T-helper 2 cell treated with Interferon-gamma antibody and Interleukin-4, amounts not matched to agents 5 μg/mL and 100 μg/mL, for 36 hours (primary cell): ENCODE measurements around the gene LRP6.

Source experiments
- DNase-seq: peaks from one replicate; pipeline ENCODE4 v3.0.0; 2021; ENCODE audit warnings: low spot score
- H3K27ac Mint-ChIP-seq: one replicate; pipeline ENCODE4 v1.8.0; 2021; ENCODE audit warnings: mild to moderate bottlenecking, mixed read lengths
- H3K27me3 Mint-ChIP-seq: one replicate; pipeline ENCODE4 v1.8.0; 2021; ENCODE audit warnings: low read depth, mixed read lengths
- H3K36me3 Mint-ChIP-seq: one replicate; pipeline ENCODE4 v1.8.0; 2021; ENCODE audit warnings: low read depth, mixed read lengths
- H3K4me1 Mint-ChIP-seq: one replicate; pipeline ENCODE4 v1.8.0; 2021; ENCODE audit warnings: low read depth, mixed read lengths
- H3K4me3 Mint-ChIP-seq: one replicate; pipeline ENCODE4 v1.8.0; 2022; ENCODE audit warnings: mild to moderate bottlenecking, moderate library complexity, mixed read lengths
- H3K9me3 Mint-ChIP-seq: one replicate; pipeline ENCODE4 v1.8.0; 2021; ENCODE audit warnings: mixed read lengths

Gene LRP6

GRCh38 chr12:12216349-12217017 is 50.4 kb downstream of the LRP6 start:
- no peaks in the 10 kb centered on the region for H3K36me3 Mint-ChIP-seq
- no peak overlapping the region for H3K4me3 Mint-ChIP-seq
- H3K27me3 Mint-ChIP-seq: peaks cover 44% of the 10 kb centered on the region
- H3K9me3 Mint-ChIP-seq: no peaks in the 10 kb centered on the region
- DNase-seq: no peak
- H3K4me1 Mint-ChIP-seq: peaks cover 2% of the 10 kb centered on the region
- no peak overlapping the region for H3K27ac Mint-ChIP-seq

GRCh38 chr12:12214635-12215131 is 52.2 kb downstream of the LRP6 start:
- Mint-ChIP-seq H3K4me3 (no peak overlapping the region), H3K9me3 (no peaks in the 10 kb centered on the region), H3K27me3 (peaks cover 44% of the 10 kb centered on the region), H3K36me3 (no peaks in the 10 kb centered on the region), H3K4me1 (peaks cover 4% of the 10 kb centered on the region), H3K27ac (no peak overlapping the region)
- no peak for DNase-seq

- no peak overlapping the region for H3K4me3 Mint-ChIP-seq
- H3K9me3 Mint-ChIP-seq: no peaks in the 10 kb centered on the region
- H3K27ac Mint-ChIP-seq: no peak overlapping the region
- peaks cover 45% of the 10 kb centered on the region for H3K27me3 Mint-ChIP-seq
- no peaks in the 10 kb centered on the region for H3K36me3 Mint-ChIP-seq
- no peak for DNase-seq
- H3K4me1 Mint-ChIP-seq: peaks cover 4% of the 10 kb centered on the region
These were observed 52.6 kb downstream of the LRP6 start for GRCh38 chr12:12214201-12214600.

- DNase-seq: no peak
- no peaks in the 10 kb centered on the region for H3K9me3 Mint-ChIP-seq
These were observed 54.1 kb downstream of the LRP6 start for GRCh38 chr12:12212769-12213168.

GRCh38 chr12:12210983-12211382 is 55.9 kb downstream of the LRP6 start:
- Mint-ChIP-seq H3K27me3 (peaks cover 34% of the 10 kb centered on the region), H3K4me1 (peaks cover 2% of the 10 kb centered on the region), H3K9me3 (no peaks in the 10 kb centered on the region), H3K36me3 (no peaks in the 10 kb centered on the region), H3K27ac (no peak overlapping the region), H3K4me3 (no peak overlapping the region)
- no peak for DNase-seq

More at GRCh38 chr12:12212769-12213168, 54.1 kb downstream of the LRP6 start:
- Mint-ChIP-seq H3K27me3 (peaks cover 42% of the 10 kb centered on the region), H3K27ac (no peak overlapping the region), H3K36me3 (no peaks in the 10 kb centered on the region), H3K4me1 (peaks cover 2% of the 10 kb centered on the region), H3K4me3 (no peak overlapping the region)

GRCh38 chr12:12210416-12210815 is 56.4 kb downstream of the LRP6 start:
- Mint-ChIP-seq H3K27ac (no peak overlapping the region), H3K27me3 (peaks cover 38% of the 10 kb centered on the region), H3K4me1 (peaks cover 2% of the 10 kb centered on the region), H3K9me3 (no peaks in the 10 kb centered on the region), H3K4me3 (no peak overlapping the region), H3K36me3 (no peaks in the 10 kb centered on the region)
- DNase-seq: no peak

GRCh38 chr12:12209675-12210074 is 57.2 kb downstream of the LRP6 start:
- Mint-ChIP-seq H3K4me3 (no peak overlapping the region), H3K27ac (no peak overlapping the region), H3K4me1 (peaks cover 2% of the 10 kb centered on the region), H3K9me3 (no peaks in the 10 kb centered on the region), H3K27me3 (peaks cover 35% of the 10 kb centered on the region), H3K36me3 (no peaks in the 10 kb centered on the region)
- DNase-seq: no peak

- no peak overlapping the region for H3K4me3 Mint-ChIP-seq
These were observed 57.8 kb downstream of the LRP6 start for GRCh38 chr12:12209043-12209442.

GRCh38 chr12:12207746-12208145 is 59.1 kb downstream of the LRP6 start:
- H3K36me3 Mint-ChIP-seq: no peaks in the 10 kb centered on the region
- peaks cover 35% of the 10 kb centered on the region for H3K27me3 Mint-ChIP-seq
- H3K27ac Mint-ChIP-seq: no peak overlapping the region
- no peaks in the 10 kb centered on the region for H3K9me3 Mint-ChIP-seq
- DNase-seq: no peak
- peaks cover 2% of the 10 kb centered on the region for H3K4me1 Mint-ChIP-seq
- no peak overlapping the region for H3K4me3 Mint-ChIP-seq

More at GRCh38 chr12:12209043-12209442, 57.8 kb downstream of the LRP6 start:
- Mint-ChIP-seq H3K36me3 (no peaks in the 10 kb centered on the region), H3K9me3 (no peaks in the 10 kb centered on the region), H3K4me1 (peaks cover 2% of the 10 kb centered on the region), H3K27me3 (peaks cover 36% of the 10 kb centered on the region), H3K27ac (no peak overlapping the region)
- DNase-seq: no peak

- Mint-ChIP-seq H3K9me3 (no peaks in the 10 kb centered on the region), H3K27ac (no peak overlapping the region), H3K4me1 (peaks cover 2% of the 10 kb centered on the region), H3K4me3 (no peak overlapping the region), H3K27me3 (peaks cover 32% of the 10 kb centered on the region), H3K36me3 (no peaks in the 10 kb centered on the region)
- DNase-seq: no peak
These were observed 60.0 kb downstream of the LRP6 start for GRCh38 chr12:12206776-12207388.

GRCh38 chr12:12202747-12203146 is 64.1 kb downstream of the LRP6 start:
- peaks cover 1% of the 10 kb centered on the region for H3K4me1 Mint-ChIP-seq
- peaks cover 32% of the 10 kb centered on the region for H3K27me3 Mint-ChIP-seq
- peaks cover 13% of the 10 kb centered on the region for H3K9me3 Mint-ChIP-seq
- H3K36me3 Mint-ChIP-seq: no peaks in the 10 kb centered on the region
- no peak for DNase-seq
- no peak overlapping the region for H3K4me3 Mint-ChIP-seq
- H3K27ac Mint-ChIP-seq: no peak overlapping the region

GRCh38 chr12:12202105-12202504 is 64.7 kb downstream of the LRP6 start:
- peaks cover 31% of the 10 kb centered on the region for H3K27me3 Mint-ChIP-seq
- H3K4me3 Mint-ChIP-seq: no peak overlapping the region
- H3K36me3 Mint-ChIP-seq: no peaks in the 10 kb centered on the region
- DNase-seq: no peak
- peaks cover 1% of the 10 kb centered on the region for H3K4me1 Mint-ChIP-seq
- peaks cover 17% of the 10 kb centered on the region for H3K9me3 Mint-ChIP-seq
- H3K27ac Mint-ChIP-seq: no peak overlapping the region

- no peak overlapping the region for H3K4me3 Mint-ChIP-seq
- H3K9me3 Mint-ChIP-seq: peaks cover 25% of the 10 kb centered on the region
- H3K27me3 Mint-ChIP-seq: peaks cover 39% of the 10 kb centered on the region
- DNase-seq: peak; percentile 32
- peaks cover 1% of the 10 kb centered on the region for H3K4me1 Mint-ChIP-seq
- H3K36me3 Mint-ChIP-seq: no peaks in the 10 kb centered on the region
- H3K27ac Mint-ChIP-seq: no peak overlapping the region
These were observed 65.5 kb downstream of the LRP6 start for GRCh38 chr12:12201274-12201758.

GRCh38 chr12:12200363-12200762 is 66.5 kb downstream of the LRP6 start:
- Mint-ChIP-seq H3K4me3 (no peak overlapping the region), H3K27me3 (peaks cover 37% of the 10 kb centered on the region), H3K27ac (no peak overlapping the region), H3K4me1 (peaks cover 1% of the 10 kb centered on the region), H3K36me3 (no peaks in the 10 kb centered on the region), H3K9me3 (peaks cover 25% of the 10 kb centered on the region)
- no peak for DNase-seq
